ENCODE results near the gene PRKRA.

PRKRA gene

GRCh38 chr2:178394859-178395258, 56.1 kb downstream of the PRKRA start:
- no peak for ATAC-seq (replicated peaks)
- no peak overlapping the region for H3K4me3 Mint-ChIP-seq
- no peaks in the 10 kb centered on the region for H3K36me3 Mint-ChIP-seq (ENCODE audit: insufficient read depth)

GRCh38 chr2:178392215-178392614, 58.8 kb downstream of the PRKRA start:
- no peak overlapping the region for H3K27ac Mint-ChIP-seq

More at GRCh38 chr2:178394859-178395258, 56.1 kb downstream of the PRKRA start:
- Mint-ChIP-seq H3K4me1 (ENCODE audit: low read depth in 2 of 2) (no peaks in the 10 kb centered on the region), H3K9me3 (no peaks in the 10 kb centered on the region), H3K27me3 (peaks cover 0 to 12% of the 10 kb centered on the region in 2 donors), H3K27ac (no peak overlapping the region)
- DNase-seq: no peak

DNA sequence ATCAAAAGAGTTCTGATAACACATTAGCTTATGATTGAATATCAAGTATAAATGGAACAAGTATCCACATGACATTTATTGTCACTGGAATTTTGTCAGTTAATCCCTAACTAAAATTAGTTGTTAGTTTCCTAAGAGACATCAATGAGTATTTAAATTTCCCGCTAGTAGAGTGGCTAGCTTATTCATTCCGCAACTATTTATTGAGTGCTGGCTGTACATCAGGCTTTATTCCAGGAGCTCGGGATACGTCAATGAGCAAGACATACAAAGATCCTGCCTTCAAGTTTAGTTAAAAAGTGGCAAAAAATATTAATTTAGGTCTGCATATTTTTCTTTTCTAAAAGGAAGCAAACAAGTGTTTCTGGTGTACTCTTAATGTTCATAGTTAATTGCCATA, 59.3 kb downstream of the PRKRA start:
- Mint-ChIP-seq H3K9me3 (no peaks in the 10 kb centered on the region), H3K27me3 (peaks cover 8 to 12% of the 10 kb centered on the region in 2 donors), H3K36me3 (ENCODE audit: insufficient read depth) (no peaks in the 10 kb centered on the region), H3K4me1 (ENCODE audit: low read depth in 2 of 2) (peaks cover 0 to 4% of the 10 kb centered on the region in 2 donors), H3K27ac (no peak overlapping the region), H3K4me3 (no peak overlapping the region)
- ATAC-seq (replicated peaks) (no peak), DNase-seq (no peak)

More at GRCh38 chr2:178392215-178392614, 58.8 kb downstream of the PRKRA start:
- Mint-ChIP-seq H3K9me3 (no peaks in the 10 kb centered on the region), H3K4me3 (no peak overlapping the region), H3K27me3 (peaks cover 8 to 12% of the 10 kb centered on the region in 2 donors), H3K4me1 (ENCODE audit: low read depth in 2 of 2) (peaks cover 0 to 2% of the 10 kb centered on the region in 2 donors), H3K36me3 (ENCODE audit: insufficient read depth) (no peaks in the 10 kb centered on the region)
- no peak for ATAC-seq (replicated peaks)
- no peak for DNase-seq

- H3K36me3 Mint-ChIP-seq (ENCODE audit: insufficient read depth): no peaks in the 10 kb centered on the region
- H3K4me1 Mint-ChIP-seq (ENCODE audit: low read depth in 2 of 2): peaks cover 0 to 4% of the 10 kb centered on the region in 2 donors
- H3K4me3 Mint-ChIP-seq: no peak overlapping the region
- H3K27ac Mint-ChIP-seq: no peak overlapping the region
- no peaks in the 10 kb centered on the region for H3K9me3 Mint-ChIP-seq
- H3K27me3 Mint-ChIP-seq: peaks cover 8 to 18% of the 10 kb centered on the region in 2 donors
- no peak for DNase-seq
- no peak for ATAC-seq (replicated peaks)
Observed at GRCh38 chr2:178388287-178388686, 62.7 kb downstream of the PRKRA start.

GRCh38 chr2:178386986-178387597, 63.9 kb downstream of the PRKRA start:
- ATAC-seq (replicated peaks): no peak
- H3K27ac Mint-ChIP-seq: no peak overlapping the region

DNA sequence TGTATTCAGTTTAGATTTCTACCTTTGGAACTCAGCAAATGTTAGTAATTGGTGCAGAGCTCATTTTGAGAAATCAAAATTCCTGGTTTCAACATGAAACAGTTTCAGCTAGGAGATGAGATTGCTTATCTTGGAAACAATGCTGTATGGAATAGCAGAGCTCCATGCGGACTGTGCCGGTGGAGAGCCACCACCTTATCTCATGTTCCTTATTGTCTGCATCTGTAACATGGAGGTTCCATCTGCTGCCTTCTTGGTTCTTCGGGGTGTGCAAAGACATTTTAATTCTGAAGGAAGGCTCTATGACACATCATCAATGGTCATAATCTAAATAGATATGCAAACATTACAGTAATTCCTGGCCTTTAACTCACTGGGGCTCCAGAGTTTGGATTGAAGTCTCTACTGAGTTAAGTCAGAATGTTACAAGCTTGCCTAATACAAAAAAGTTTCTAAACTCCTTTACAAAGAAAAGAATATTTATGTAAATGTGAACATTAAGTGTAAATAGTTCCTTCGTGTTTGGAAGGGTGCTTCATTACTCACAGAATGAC, 65.3 kb downstream of the PRKRA start:
- no peak overlapping the region for H3K4me3 Mint-ChIP-seq
- H3K27me3 Mint-ChIP-seq: peaks cover 21 to 31% of the 10 kb centered on the region in 2 donors
- H3K27ac Mint-ChIP-seq: no peak overlapping the region
- H3K9me3 Mint-ChIP-seq: no peaks in the 10 kb centered on the region
- H3K36me3 Mint-ChIP-seq (ENCODE audit: insufficient read depth): no peaks in the 10 kb centered on the region
- ATAC-seq (replicated peaks): no peak
- peaks cover 0 to 4% of the 10 kb centered on the region in 2 donors for H3K4me1 Mint-ChIP-seq (ENCODE audit: low read depth in 2 of 2)
- DNase-seq: no peak

More at GRCh38 chr2:178386986-178387597, 63.9 kb downstream of the PRKRA start:
- no peak overlapping the region for H3K4me3 Mint-ChIP-seq
- no peaks in the 10 kb centered on the region for H3K36me3 Mint-ChIP-seq (ENCODE audit: insufficient read depth)
- peaks cover 0 to 4% of the 10 kb centered on the region in 2 donors for H3K4me1 Mint-ChIP-seq (ENCODE audit: low read depth in 2 of 2)
- no peaks in the 10 kb centered on the region for H3K9me3 Mint-ChIP-seq
- no peak for DNase-seq
- H3K27me3 Mint-ChIP-seq: peaks cover 10 to 25% of the 10 kb centered on the region in 2 donors

- Mint-ChIP-seq H3K4me1 (ENCODE audit: low read depth in 2 of 2) (peaks cover 0 to 4% of the 10 kb centered on the region in 2 donors), H3K4me3 (no peak overlapping the region), H3K27me3 (peaks cover 26 to 29% of the 10 kb centered on the region in 2 donors), H3K27ac (no peak overlapping the region), H3K36me3 (ENCODE audit: insufficient read depth) (no peaks in the 10 kb centered on the region), H3K9me3 (no peaks in the 10 kb centered on the region)
- DNase-seq (no peak), ATAC-seq (replicated peaks) (no peak)
Observed at GRCh38 chr2:178383718-178384117, 67.3 kb downstream of the PRKRA start.
